Esophagus muscularis mucosa (tissue), 4 donors: ENCODE results near the gene CYP4F12. TPM values are rescaled to one million over a fixed set of nuclear protein-coding genes. Genes with fewer than 3 reads are reported as not detected.
A peak's percentile ranks its signal among the peaks of the same experiment; 100 is the strongest.

ENCODE experiments used
- DNase-seq: peaks from one replicate; pipeline ENCODE4 v3.0.0-alpha.2; 2017; ENCODE audit errors: extremely low spot score
- H3K27ac ChIP-seq, 4 donors: fragments of 200-600 bp; sonication (generic); replicated peaks in 1 of 4; 1 replicate in 3 of 4; 2 replicates in 1 of 4; pipeline ENCODE4 v1.5.1; 2016 to 2019; ENCODE audit warnings: mild to moderate bottlenecking in 1 of 4
- H3K27me3 ChIP-seq, 4 donors: fragments of 200-600 bp; sonication (generic); one replicate each; pipeline versions ENCODE4 v1.5.1 to v1.6.0; 2016 to 2019
- H3K36me3 ChIP-seq, 4 donors: fragments of 200-600 bp; sonication (generic); one replicate each; pipeline ENCODE4 v1.5.1; 2016 to 2019
- H3K4me1 ChIP-seq, 4 donors: fragments of 200-600 bp; sonication (generic); one replicate each; pipeline ENCODE4 v1.5.1; 2016 to 2019
- H3K4me3 ChIP-seq, 4 donors: fragments of 200-600 bp; sonication (generic); 1 replicate in 2 of 4; 2 replicates in 2 of 4; pipeline ENCODE4 v1.5.1; 2016 to 2019; ENCODE audit warnings: mild to moderate bottlenecking in 4 of 4, moderate library complexity in 1 of 4
- H3K9me3 ChIP-seq, 4 donors: fragments of 200-600 bp; sonication (generic); 1 replicate in 3 of 4; 2 replicates in 1 of 4; pipeline ENCODE4 v1.5.1; 2016 to 2019
- EP300 ChIP-seq: sonication (generic); formaldehyde crosslinking; IDR thresholded peaks from one replicate; pipeline ENCODE4 v1.6.1; 2017; ENCODE audit warnings: antibody characterized with exemption
- POLR2A ChIP-seq: fragments of 450-650 bp; IDR thresholded peaks from one replicate; pipeline ENCODE4 v1.6.1; 2017; ENCODE audit warnings: antibody characterized with exemption, moderate library complexity, mild to moderate bottlenecking, low read depth
- POLR2AphosphoS5 ChIP-seq, 2 donors: sonication (generic); formaldehyde crosslinking; IDR thresholded peaks; one replicate each; pipeline ENCODE4 v1.6.1; 2017; ENCODE audit warnings: antibody characterized with exemption in 2 of 2
- WGBS: methylation state at CpG from one replicate; pipeline ENCODE4 v1.1.5; 2018; 5-methylcytosine and 5-hydroxymethylcytosine counted together
- intact Hi-C: fragments of 100-400 bp; cut with DNase I; formaldehyde crosslinking; loops from one replicate; pipeline ENCODE4 v1.15.1; 2023
- total RNA-seq, 4 donors: library from RNA; depleted of rRNA; stranded (reverse); fragments of >200 nt; gene quantifications; one replicate each; pipeline versions ENCODE4 v1.1.0 to v1.2.1, GENCODE V29; 2016
- TF ChIP-seq, protein P1 (sequence below), 3 experiments: fragments of 200-600 bp in 2 of 3; fragments of 450-650 bp in 1 of 3; sonication (generic) in 2 of 3; IDR thresholded peaks; one replicate each; pipeline ENCODE4 v1.5.1; 2017 to 2019; ENCODE audit warnings: antibody characterized with exemption in 3 of 3, mild to moderate bottlenecking in 2 of 3, moderate library complexity in 1 of 3

CYP4F12 gene
- total RNA-seq, 4 donors from 2014 or later: 3.5 to 4.2 (median 3.7) TPM

GRCh38 chr19:15680478-15681322, 7.8 kb downstream of the CYP4F12 start:
- H3K36me3 ChIP-seq: peaks cover 0 to 40% (median 16%) of the 10 kb centered on the region in 4 donors
- H3K9me3 ChIP-seq: no peaks in the 10 kb centered on the region
- TF ChIP-seq, protein P1, sequence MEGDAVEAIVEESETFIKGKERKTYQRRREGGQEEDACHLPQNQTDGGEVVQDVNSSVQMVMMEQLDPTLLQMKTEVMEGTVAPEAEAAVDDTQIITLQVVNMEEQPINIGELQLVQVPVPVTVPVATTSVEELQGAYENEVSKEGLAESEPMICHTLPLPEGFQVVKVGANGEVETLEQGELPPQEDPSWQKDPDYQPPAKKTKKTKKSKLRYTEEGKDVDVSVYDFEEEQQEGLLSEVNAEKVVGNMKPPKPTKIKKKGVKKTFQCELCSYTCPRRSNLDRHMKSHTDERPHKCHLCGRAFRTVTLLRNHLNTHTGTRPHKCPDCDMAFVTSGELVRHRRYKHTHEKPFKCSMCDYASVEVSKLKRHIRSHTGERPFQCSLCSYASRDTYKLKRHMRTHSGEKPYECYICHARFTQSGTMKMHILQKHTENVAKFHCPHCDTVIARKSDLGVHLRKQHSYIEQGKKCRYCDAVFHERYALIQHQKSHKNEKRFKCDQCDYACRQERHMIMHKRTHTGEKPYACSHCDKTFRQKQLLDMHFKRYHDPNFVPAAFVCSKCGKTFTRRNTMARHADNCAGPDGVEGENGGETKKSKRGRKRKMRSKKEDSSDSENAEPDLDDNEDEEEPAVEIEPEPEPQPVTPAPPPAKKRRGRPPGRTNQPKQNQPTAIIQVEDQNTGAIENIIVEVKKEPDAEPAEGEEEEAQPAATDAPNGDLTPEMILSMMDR (IDR thresholded peaks at IDR 0.05): no peak
- TF ChIP-seq POLR2AphosphoS5 (IDR thresholded peaks at IDR 0.05): no peak
- no peak for TF ChIP-seq POLR2A
- H3K4me1 ChIP-seq: no peaks in the 10 kb centered on the region
- DNase-seq: peak; percentile 21
- H3K4me3 ChIP-seq: no peak overlapping the region
- intact Hi-C loops: no loop called here
- H3K27ac ChIP-seq: no peak overlapping the region
- WGBS: 56% methylated on average over 8 of the region's 8 CpGs
- H3K27me3 ChIP-seq: no peaks in the 10 kb centered on the region

DNA sequence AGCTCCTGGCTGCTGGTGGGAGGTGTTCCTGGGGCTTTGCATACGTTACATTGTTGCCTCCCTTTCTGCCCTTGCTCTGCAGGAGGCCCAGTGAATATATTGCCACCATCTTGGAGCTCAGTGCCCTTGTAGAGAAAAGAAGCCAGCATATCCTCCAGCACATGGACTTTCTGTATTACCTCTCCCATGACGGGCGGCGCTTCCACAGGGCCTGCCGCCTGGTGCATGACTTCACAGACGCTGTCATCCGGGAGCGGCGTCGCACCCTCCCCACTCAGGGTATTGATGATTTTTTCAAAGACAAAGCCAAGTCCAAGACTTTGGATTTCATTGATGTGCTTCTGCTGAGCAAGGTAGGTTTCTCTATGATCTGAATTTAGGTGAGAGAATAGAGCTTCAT, 10.5 kb downstream of the CYP4F12 start:
- TF ChIP-seq POLR2AphosphoS5 (IDR thresholded peaks at IDR 0.05) (no peak), POLR2A (no peak), EP300 (no peak)
- TF ChIP-seq, protein P1 (IDR thresholded peaks at IDR 0.05): no peak
- H3K4me3 ChIP-seq: no peak overlapping the region
- DNase-seq: peak; percentile 72
- H3K27me3 ChIP-seq: no peaks in the 10 kb centered on the region
- H3K36me3 ChIP-seq: peaks cover 0 to 66% (median 24%) of the 10 kb centered on the region in 4 donors
- no peak overlapping the region for H3K27ac ChIP-seq
- 93% methylated on average over 10 of the region's 10 CpGs for WGBS
- intact Hi-C loops: no loop called here
- peaks cover 0 to 15% (median 7%) of the 10 kb centered on the region in 4 donors for H3K9me3 ChIP-seq
- H3K4me1 ChIP-seq: no peaks in the 10 kb centered on the region

DNA sequence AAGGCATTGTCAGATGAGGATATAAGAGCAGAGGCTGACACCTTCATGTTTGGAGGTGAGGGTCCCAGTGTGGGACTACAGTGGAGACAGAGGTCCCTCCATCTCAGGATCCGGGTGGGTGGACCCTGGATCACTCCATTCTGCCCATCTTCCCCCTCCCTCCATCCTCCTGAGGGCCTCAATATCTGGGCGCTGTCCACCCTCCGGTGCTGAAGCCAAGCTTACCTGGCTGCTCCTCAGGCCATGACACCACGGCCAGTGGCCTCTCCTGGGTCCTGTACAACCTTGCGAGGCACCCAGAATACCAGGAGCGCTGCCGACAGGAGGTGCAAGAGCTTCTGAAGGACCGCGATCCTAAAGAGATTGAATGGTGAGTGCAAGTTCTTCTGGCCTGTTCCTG, 11.9 kb downstream of the CYP4F12 start:
- peaks cover 0 to 67% (median 24%) of the 10 kb centered on the region in 4 donors for H3K36me3 ChIP-seq
- no peak for TF ChIP-seq POLR2A
- TF ChIP-seq, protein P1 (IDR thresholded peaks at IDR 0.05): no peak
- no peak for TF ChIP-seq POLR2AphosphoS5 (IDR thresholded peaks at IDR 0.05)
- TF ChIP-seq EP300: no peak
- H3K27me3 ChIP-seq: no peaks in the 10 kb centered on the region
- H3K4me3 ChIP-seq: no peak overlapping the region
- 17% methylated on average over 6 of the region's 9 CpGs for WGBS
- intact Hi-C loops: no loop called here
- no peak overlapping the region for H3K27ac ChIP-seq
- H3K9me3 ChIP-seq: peaks cover 0 to 20% (median 13%) of the 10 kb centered on the region in 4 donors
- DNase-seq: peak; percentile 31
- H3K4me1 ChIP-seq: no peaks in the 10 kb centered on the region

- no peak overlapping the region for H3K4me3 ChIP-seq
- H3K27me3 ChIP-seq: peaks cover 0 to 7% (median 0%) of the 10 kb centered on the region in 4 donors
- DNase-seq: no peak
- 65% methylated on average over 5 of the region's 19 CpGs for WGBS
- H3K9me3 ChIP-seq: peaks cover 0 to 4% (median 0%) of the 10 kb centered on the region in 4 donors
- no peak overlapping the region for H3K27ac ChIP-seq
- intact Hi-C loops: no loop called here
- peaks cover 0 to 14% (median 5%) of the 10 kb centered on the region in 4 donors for H3K36me3 ChIP-seq
- TF ChIP-seq POLR2AphosphoS5 (IDR thresholded peaks at IDR 0.05): no peak
- TF ChIP-seq, protein P1 (IDR thresholded peaks at IDR 0.05): no peak
- TF ChIP-seq EP300: no peak
- no peak for TF ChIP-seq POLR2A
- H3K4me1 ChIP-seq: no peaks in the 10 kb centered on the region
Measured at GRCh38 chr19:15696654-15697194, 23.8 kb downstream of the CYP4F12 start.
